ENCODE data around the gene MDP1. TPM values are rescaled to one million over a fixed set of nuclear protein-coding genes. Genes with fewer than 3 reads are reported as not detected.
"Not testable (repeated sequence)": the region's sequence is repeated elsewhere in the genome, so short reads cannot be mapped to it uniquely, and the experiment has no call there.

MDP1 gene
- total RNA-seq, 1 experiment from 2014 or later = 18.8 TPM

DNA sequence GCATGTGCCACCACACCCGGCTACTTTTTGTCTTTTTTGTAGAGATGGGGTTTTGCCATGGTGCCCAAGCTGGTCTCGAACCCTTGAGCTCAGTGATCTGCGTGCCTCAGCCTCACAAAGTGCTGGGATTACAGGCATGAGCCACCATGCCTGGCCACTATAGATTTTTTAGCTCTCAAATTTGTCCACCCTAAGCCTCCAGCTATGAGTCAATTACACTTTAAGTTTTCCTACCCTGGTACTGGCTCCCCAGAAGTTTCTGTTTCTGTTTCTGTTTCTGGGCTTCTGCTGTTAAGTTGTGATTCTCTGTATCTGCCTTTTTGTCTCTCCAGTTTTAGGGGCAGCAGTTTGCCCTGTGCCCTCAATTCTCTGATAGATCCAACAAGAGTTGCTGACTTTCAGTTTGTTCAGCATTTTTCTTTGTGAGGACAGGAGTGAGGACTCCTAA, 30.9 kb upstream of the MDP1 start:
- Histone ChIP-seq H3K18ac (ENCODE audit: insufficient read length, low read depth, low read length) (no peak overlapping the region), H4K20me1 (ENCODE audit: control insufficient read depth, insufficient read depth, insufficient read length) (no peaks in the 10 kb centered on the region), H3K23ac (ENCODE audit: insufficient read length, low read depth, low read length) (no peak overlapping the region), H3K14ac (ENCODE audit: insufficient read depth, low read length) (no peak overlapping the region), H3K4me2 (ENCODE audit: insufficient read depth, insufficient read length, low read length) (no peak overlapping the region), H4K5ac (ENCODE audit: insufficient read length, low read depth, low read length) (no peak overlapping the region), H3K4me1 (ENCODE audit: insufficient read depth, low read length) (no peaks in the 10 kb centered on the region), H3K9me3 (ENCODE audit: control insufficient read depth, low read depth, low read length) (no peaks in the 10 kb centered on the region), H3K56ac (ENCODE audit: insufficient read length, low read depth, low read length) (no peak overlapping the region), H3K27ac (ENCODE audit: insufficient read length, low read depth, low read length) (no peak overlapping the region), H3K23me2 (ENCODE audit: insufficient read length, low read depth, low read length, poor library complexity, severe bottlenecking) (peaks cover 3% of the 10 kb centered on the region), H3K79me1 (ENCODE audit: insufficient read depth, low read depth, low read length, poor library complexity, severe bottlenecking) (no peaks in the 10 kb centered on the region), H2BK120ac (ENCODE audit: low read depth, low read length, poor library complexity, severe bottlenecking) (no peak overlapping the region), H2AFZ (ENCODE audit: low read length) (no peak overlapping the region), H3K9ac (ENCODE audit: extremely low read depth, insufficient read length, low read length) (no peak overlapping the region), H3K79me2 (ENCODE audit: insufficient read depth, low read length) (no peaks in the 10 kb centered on the region), H2AK5ac (ENCODE audit: insufficient read length, low read length) (no peak overlapping the region), H2BK12ac (ENCODE audit: insufficient read length, low read depth, low read length) (no peak overlapping the region), H3K4ac (ENCODE audit: low read depth, low read length) (no peak overlapping the region), H4K91ac (ENCODE audit: insufficient read length, low read depth, low read length) (no peak overlapping the region), H4K8ac (replicated peaks; ENCODE audit: insufficient read length, low read depth, low read length) (no peak overlapping the region), H2BK20ac (ENCODE audit: low read depth, low read length, poor library complexity, severe bottlenecking) (no peak overlapping the region), H3K27me3 (ENCODE audit: insufficient read depth, low read length) (no peaks in the 10 kb centered on the region), H2BK5ac (ENCODE audit: insufficient read length, low read length) (no peak overlapping the region), H2BK15ac (ENCODE audit: low read depth, low read length) (no peak overlapping the region), H3T11ph (ENCODE audit: low read length) (no peak overlapping the region)
- H3K36me3 Mint-ChIP-seq (ENCODE audit: insufficient read depth in 1 of 3, low read depth in 3 of 3) = no peaks in the 10 kb centered on the region; a peak in 2 of 7 replicates
- H3K9me3 Mint-ChIP-seq = no peaks in the 10 kb centered on the region
- TF ChIP-seq CTCF (conservative IDR thresholded peaks at IDR 0.05) = no peak
- no peak for DNase-seq
- H3K27me3 Mint-ChIP-seq (ENCODE audit: low read depth) = peaks cover 8% of the 10 kb centered on the region; the same call in 1 of the 2 replicates
- peaks cover 9% of the 10 kb centered on the region in 2 experiments for H3K4me1 Mint-ChIP-seq
- no CpG with 5 or more reads among the region's 3 CpGs for WGBS (ENCODE audit: extremely low coverage, insufficient read length, low lambda C conversion rate)
- no peak overlapping the region for H3K4me3 Mint-ChIP-seq
- H3K27ac Mint-ChIP-seq = no peak overlapping the region; a peak in 1 of 7 replicates

- not testable (repeated sequence) for H2BK15ac ChIP-seq (ENCODE audit: low read depth, low read length); H3K27ac Mint-ChIP-seq; H3K56ac ChIP-seq (ENCODE audit: insufficient read length, low read depth, low read length); H2AK5ac ChIP-seq (ENCODE audit: insufficient read length, low read length); DNase-seq; H2AFZ ChIP-seq (ENCODE audit: low read length); H3K4me3 Mint-ChIP-seq; H4K8ac ChIP-seq (replicated peaks; ENCODE audit: insufficient read length, low read depth, low read length); H2BK120ac ChIP-seq (ENCODE audit: low read depth, low read length, poor library complexity, severe bottlenecking); H4K20me1 ChIP-seq (ENCODE audit: control insufficient read depth, insufficient read depth, insufficient read length); H3K14ac ChIP-seq (ENCODE audit: insufficient read depth, low read length); H3K23ac ChIP-seq (ENCODE audit: insufficient read length, low read depth, low read length); H3K23me2 ChIP-seq (ENCODE audit: insufficient read length, low read depth, low read length, poor library complexity, severe bottlenecking); H3K79me2 ChIP-seq (ENCODE audit: insufficient read depth, low read length); H3K9me3 Mint-ChIP-seq; H3K4me1 ChIP-seq (ENCODE audit: insufficient read depth, low read length); H2BK20ac ChIP-seq (ENCODE audit: low read depth, low read length, poor library complexity, severe bottlenecking); H2BK12ac ChIP-seq (ENCODE audit: insufficient read length, low read depth, low read length); H3T11ph ChIP-seq (ENCODE audit: low read length); H3K4ac ChIP-seq (ENCODE audit: low read depth, low read length); H4K91ac ChIP-seq (ENCODE audit: insufficient read length, low read depth, low read length); H3K79me1 ChIP-seq (ENCODE audit: insufficient read depth, low read depth, low read length, poor library complexity, severe bottlenecking); H3K9ac ChIP-seq (ENCODE audit: extremely low read depth, insufficient read length, low read length); H3K4me2 ChIP-seq (ENCODE audit: insufficient read depth, insufficient read length, low read length); H3K27me3 ChIP-seq (ENCODE audit: insufficient read depth, low read length); H3K27me3 Mint-ChIP-seq (ENCODE audit: low read depth); H3K9me3 ChIP-seq (ENCODE audit: control insufficient read depth, low read depth, low read length); H3K36me3 Mint-ChIP-seq (ENCODE audit: insufficient read depth in 1 of 3, low read depth in 3 of 3); H3K18ac ChIP-seq (ENCODE audit: insufficient read length, low read depth, low read length); H4K5ac ChIP-seq (ENCODE audit: insufficient read length, low read depth, low read length); H3K27ac ChIP-seq (ENCODE audit: insufficient read length, low read depth, low read length); H2BK5ac ChIP-seq (ENCODE audit: insufficient read length, low read length)
- no CpG with 5 or more reads among the region's 11 CpGs for WGBS (ENCODE audit: extremely low coverage, insufficient read length, low lambda C conversion rate)
- H3K4me1 Mint-ChIP-seq = peaks cover 11 to 12% of the 10 kb centered on the region in 2 experiments
Observed at GRCh38 chr14:24245350-24245749, 29.5 kb upstream of the MDP1 start.
